ENCODE measurements around the gene DAB1.

- TF ChIP-seq CTCF (IDR thresholded peaks at IDR 0.05) (no peak), POLR2A (IDR thresholded peaks at IDR 0.05) (no peak)
Observed at GRCh38 chr1:57461405-57461804, 37.5 kb upstream of the DAB1 start.

Data from right lobe of liver (tissue), 4 donors.